GM23338 (cell line): ENCODE results near the gene SNRNP27. TPM values are rescaled to one million over a fixed set of nuclear protein-coding genes. Genes with fewer than 3 reads are reported as not detected.

Source experiments
- ATAC-seq: fragments of 200-7000 bp; cut with Tn5 transposase; 3 replicates; pipeline ENCODE4 v1.9.1; 2020
- DNase-seq: peaks from one replicate; pipeline ENCODE4 v3.0.0-alpha.2; 2015; ENCODE audit warnings: low spot score
- H2AFZ ChIP-seq: fragments of 200-600 bp; sonication (generic); 2 replicates; pipeline ENCODE4 v1.8.0; 2016; ENCODE audit warnings: antibody characterized with exemption, mild to moderate bottlenecking, moderate library complexity
- H3F3A ChIP-seq: fragments of 200-600 bp; sonication (generic); replicated peaks from 2 replicates; pipeline ENCODE4 v1.8.0; 2017; ENCODE audit warnings: antibody characterized with exemption, mixed run types, low read depth
- H3K27ac ChIP-seq: fragments of 200-600 bp; sonication (generic); 2 replicates; pipeline ENCODE4 v1.6.1; 2016; ENCODE audit warnings: low read depth
- H3K27me3 ChIP-seq: fragments of 200-600 bp; sonication (generic); 2 replicates; pipeline ENCODE4 v1.8.0; 2016; ENCODE audit warnings: mild to moderate bottlenecking, mixed run types, moderate library complexity; ENCODE audit not compliant: insufficient read depth
- H3K36me3 ChIP-seq: fragments of 200-600 bp; sonication (generic); 2 replicates; pipeline ENCODE4 v1.8.0; 2016; ENCODE audit warnings: mild to moderate bottlenecking; ENCODE audit not compliant: insufficient read depth
- H3K4me1 ChIP-seq: fragments of 200-600 bp; sonication (generic); 2 replicates; pipeline ENCODE4 v1.8.0; 2016; ENCODE audit warnings: mild to moderate bottlenecking, moderate library complexity; ENCODE audit not compliant: insufficient read depth
- H3K4me2 ChIP-seq: fragments of 200-600 bp; sonication (generic); 2 replicates; pipeline ENCODE4 v1.7.1; 2017; ENCODE audit warnings: mixed run types
- H3K4me3 ChIP-seq: fragments of 200-600 bp; sonication (generic); 2 replicates; pipeline ENCODE4 v1.6.1; 2016; ENCODE audit warnings: mixed run types
- H3K79me2 ChIP-seq: fragments of 200-600 bp; sonication (generic); replicated peaks from 2 replicates; pipeline ENCODE4 v1.8.0; 2017; ENCODE audit warnings: mild to moderate bottlenecking; ENCODE audit not compliant: insufficient read depth
- H3K9me2 ChIP-seq: fragments of 200-600 bp; sonication (generic); 2 replicates; pipeline ENCODE4 v1.8.0; 2017; ENCODE audit not compliant: insufficient read depth
- H4K20me1 ChIP-seq: fragments of 200-600 bp; sonication (generic); replicated peaks from 2 replicates; pipeline ENCODE4 v1.8.0; 2017; ENCODE audit warnings: mild to moderate bottlenecking; ENCODE audit not compliant: insufficient read depth
- H3K27ac Mint-ChIP-seq: 2 replicates; pipeline ENCODE4 v1.8.0; 2020; ENCODE audit warnings: inconsistent platforms, mild to moderate bottlenecking, moderate library complexity, mixed read lengths
- H3K27me3 Mint-ChIP-seq: 3 replicates; pipeline ENCODE4 v1.8.0; 2022; ENCODE audit warnings: low read depth, mild to moderate bottlenecking, moderate library complexity, mixed read lengths, inconsistent platforms; ENCODE audit not compliant: insufficient read depth, poor library complexity
- H3K36me3 Mint-ChIP-seq: 3 replicates; pipeline ENCODE4 v1.8.0; 2021; ENCODE audit warnings: low read depth, mild to moderate bottlenecking, inconsistent platforms, moderate library complexity, mixed read lengths
- H3K4me1 Mint-ChIP-seq: 3 replicates; pipeline ENCODE4 v1.8.0; 2020; ENCODE audit warnings: mild to moderate bottlenecking, inconsistent platforms, mixed read lengths
- H3K4me3 Mint-ChIP-seq: 3 replicates; pipeline ENCODE4 v1.8.0; 2021; ENCODE audit warnings: moderate library complexity, mild to moderate bottlenecking, inconsistent platforms, mixed read lengths
- H3K9me3 Mint-ChIP-seq: 3 replicates; pipeline ENCODE4 v1.8.0; 2020; ENCODE audit warnings: moderate library complexity, mild to moderate bottlenecking, inconsistent platforms, mixed read lengths
- ETS1 ChIP-seq: IDR thresholded peaks from 2 replicates; pipeline ENCODE4 v1.6.1; 2016; ENCODE audit warnings: antibody characterized with exemption
- EZH2phosphoT487 ChIP-seq: fragments of 200-600 bp; sonication (generic); IDR thresholded peaks from one replicate; pipeline ENCODE4 v1.8.1; 2018; ENCODE audit warnings: antibody characterized with exemption; ENCODE audit not compliant: unreplicated experiment
- JUNB ChIP-seq: IDR thresholded peaks from one replicate; pipeline ENCODE4 v1.6.1; 2016; ENCODE audit warnings: antibody characterized with exemption; ENCODE audit not compliant: unreplicated experiment
- POLR2AphosphoS5 ChIP-seq: IDR thresholded peaks from 2 replicates; pipeline ENCODE4 v1.6.1; 2016; ENCODE audit warnings: antibody characterized with exemption, low read depth
- REST ChIP-seq: IDR thresholded peaks from one replicate; pipeline ENCODE4 v1.6.1; 2018; ENCODE audit warnings: antibody characterized with exemption; ENCODE audit not compliant: unreplicated experiment
- STAT1 ChIP-seq: IDR thresholded peaks from one replicate; pipeline ENCODE4 v1.6.1; 2016; ENCODE audit warnings: antibody characterized with exemption; ENCODE audit not compliant: unreplicated experiment
- ZNF331 ChIP-seq: fragments of 250-450 bp; sonication (Bioruptor Pico); IDR thresholded peaks from 2 replicates; pipeline ENCODE4 v1.5.0; 2020; ENCODE audit warnings: low read depth, mild to moderate bottlenecking, moderate library complexity
- ZNF462 ChIP-seq: fragments of 250-450 bp; sonication (Bioruptor Pico); IDR thresholded peaks from 2 replicates; pipeline ENCODE4 v1.5.0; 2020; ENCODE audit warnings: mild to moderate bottlenecking, moderate library complexity
- polyA plus RNA-seq: library from polyadenylated mRNA; unstranded; fragments of >200 nt; fragmentation: Nextera tagmentation; extraction: Ambion mirVana; gene quantifications from 2 replicates; pipeline ENCODE4 v1.2.1, GENCODE V29; 2016
- total RNA-seq: library from RNA; depleted of rRNA; stranded (reverse); fragments of >200 nt; shearing (Covaris generic); gene quantifications from 2 replicates; pipeline ENCODE4 v1.2.3, GENCODE V29; 2014

SNRNP27 gene
- total and polyA plus RNA-seq, 2 experiments from 2014 or later, result 54.3 to 133 TPM

- TF ChIP-seq ETS1 (no peak), REST (no peak), JUNB (no peak), STAT1 (no peak), POLR2AphosphoS5 (no peak), EZH2phosphoT487 (no peak), ZNF331 (CRISPR knock-in tag) (no peak), ZNF462 (no peak)
- Mint-ChIP-seq H3K27ac (no peak overlapping the region), H3K4me1 (no peaks in the 10 kb centered on the region), H3K27me3 (peaks cover 2% of the 10 kb centered on the region), H3K4me3 (no peak overlapping the region), H3K9me3 (no peaks in the 10 kb centered on the region), H3K36me3 (peaks cover 46% of the 10 kb centered on the region)
- no peak overlapping the region for H2AFZ ChIP-seq
- H3K27ac ChIP-seq, result no peak overlapping the region
- no peak overlapping the region for H3K4me2 ChIP-seq
- ATAC-seq, result no peak
- H3K36me3 ChIP-seq, result peaks cover 33% of the 10 kb centered on the region; the same call in 1 of the 2 replicates
- no peaks in the 10 kb centered on the region for H3K4me1 ChIP-seq
- no peaks in the 10 kb centered on the region; the same call in 1 of the 2 replicates for H4K20me1 ChIP-seq
- H3F3A ChIP-seq, result no peaks in the 10 kb centered on the region
- no peaks in the 10 kb centered on the region for H3K27me3 ChIP-seq
- no peaks in the 10 kb centered on the region for H3K9me2 ChIP-seq
- H3K4me3 ChIP-seq, result no peak overlapping the region
- DNase-seq, result no peak
- H3K79me2 ChIP-seq, result no peaks in the 10 kb centered on the region; the same call in 1 of the 2 replicates
These were observed 8.6 kb downstream of the SNRNP27 start for GRCh38 chr2:69902213-69902922.
